ENCODE data around the gene PHRF1.

DNA sequence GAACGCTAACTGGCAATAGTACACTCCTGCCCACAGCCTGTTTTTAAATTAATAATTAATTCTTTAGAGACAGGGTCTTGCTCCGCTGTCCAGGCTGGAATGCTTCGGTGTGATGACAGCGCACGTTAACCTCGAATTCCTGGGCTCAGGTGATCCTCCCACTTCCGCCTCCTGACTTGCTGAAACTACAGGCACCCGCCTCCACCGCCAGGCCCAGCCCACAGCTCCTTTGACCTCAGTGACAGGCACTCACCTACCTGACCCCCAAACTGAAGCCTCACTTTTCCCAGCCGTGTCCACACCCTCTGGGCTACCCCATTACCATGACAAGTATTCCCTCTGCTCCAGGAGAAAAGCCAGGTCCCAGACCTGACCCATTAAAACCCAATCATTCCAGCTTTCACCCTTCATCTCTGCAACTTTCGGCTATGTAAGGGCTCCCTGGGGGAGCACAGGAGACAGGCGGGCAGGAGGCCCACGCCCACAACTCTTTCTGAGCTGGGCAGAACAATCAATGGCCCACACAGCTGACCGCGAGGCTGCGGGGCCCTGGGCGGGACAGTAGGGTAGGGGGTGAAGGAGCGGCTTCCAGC is 16.5 kb upstream of the PHRF1 start:
- TF ChIP-seq, protein P1, sequence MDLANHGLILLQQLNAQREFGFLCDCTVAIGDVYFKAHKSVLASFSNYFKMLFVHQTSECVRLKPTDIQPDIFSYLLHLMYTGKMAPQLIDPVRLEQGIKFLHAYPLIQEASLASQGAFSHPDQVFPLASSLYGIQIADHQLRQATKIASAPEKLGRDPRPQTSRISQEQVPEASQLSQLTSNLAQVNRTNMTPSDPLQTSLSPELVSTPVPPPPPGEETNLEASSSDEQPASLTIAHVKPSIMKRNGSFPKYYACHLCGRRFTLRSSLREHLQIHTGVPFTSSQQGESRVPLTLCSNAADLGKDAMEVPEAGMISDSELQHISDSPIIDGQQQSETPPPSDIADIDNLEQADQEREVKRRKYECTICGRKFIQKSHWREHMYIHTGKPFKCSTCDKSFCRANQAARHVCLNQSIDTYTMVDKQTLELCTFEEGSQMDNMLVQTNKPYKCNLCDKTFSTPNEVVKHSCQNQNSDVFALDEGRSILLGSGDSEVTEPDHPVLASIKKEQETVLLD (IDR thresholded peaks at IDR 0.05): no peak
- no peak for TF ChIP-seq YY1 (IDR thresholded peaks at IDR 0.05; ENCODE audit: borderline replicate concordance in 1 of 3, control insufficient read depth in 1 of 3, extremely low read depth in 1 of 3, insufficient read depth in 3 of 3, insufficient read length in 1 of 3, insufficient replicate concordance in 2 of 3, low read depth in 1 of 3, low read length in 2 of 3)
- TF ChIP-seq TAF1 (IDR thresholded peaks at IDR 0.05; ENCODE audit: control insufficient read depth, extremely low read depth, insufficient read depth, low read length, severe bottlenecking): no peak
- TF ChIP-seq, protein P2, sequence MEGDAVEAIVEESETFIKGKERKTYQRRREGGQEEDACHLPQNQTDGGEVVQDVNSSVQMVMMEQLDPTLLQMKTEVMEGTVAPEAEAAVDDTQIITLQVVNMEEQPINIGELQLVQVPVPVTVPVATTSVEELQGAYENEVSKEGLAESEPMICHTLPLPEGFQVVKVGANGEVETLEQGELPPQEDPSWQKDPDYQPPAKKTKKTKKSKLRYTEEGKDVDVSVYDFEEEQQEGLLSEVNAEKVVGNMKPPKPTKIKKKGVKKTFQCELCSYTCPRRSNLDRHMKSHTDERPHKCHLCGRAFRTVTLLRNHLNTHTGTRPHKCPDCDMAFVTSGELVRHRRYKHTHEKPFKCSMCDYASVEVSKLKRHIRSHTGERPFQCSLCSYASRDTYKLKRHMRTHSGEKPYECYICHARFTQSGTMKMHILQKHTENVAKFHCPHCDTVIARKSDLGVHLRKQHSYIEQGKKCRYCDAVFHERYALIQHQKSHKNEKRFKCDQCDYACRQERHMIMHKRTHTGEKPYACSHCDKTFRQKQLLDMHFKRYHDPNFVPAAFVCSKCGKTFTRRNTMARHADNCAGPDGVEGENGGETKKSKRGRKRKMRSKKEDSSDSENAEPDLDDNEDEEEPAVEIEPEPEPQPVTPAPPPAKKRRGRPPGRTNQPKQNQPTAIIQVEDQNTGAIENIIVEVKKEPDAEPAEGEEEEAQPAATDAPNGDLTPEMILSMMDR (IDR thresholded peaks at IDR 0.05 in 2 of 3, conservative IDR thresholded peaks at IDR 0.05 in 1 of 3; ENCODE audit: insufficient read depth in 2 of 3, low read depth in 1 of 3, low read length in 3 of 3): no peak
- TF ChIP-seq, protein P3, sequence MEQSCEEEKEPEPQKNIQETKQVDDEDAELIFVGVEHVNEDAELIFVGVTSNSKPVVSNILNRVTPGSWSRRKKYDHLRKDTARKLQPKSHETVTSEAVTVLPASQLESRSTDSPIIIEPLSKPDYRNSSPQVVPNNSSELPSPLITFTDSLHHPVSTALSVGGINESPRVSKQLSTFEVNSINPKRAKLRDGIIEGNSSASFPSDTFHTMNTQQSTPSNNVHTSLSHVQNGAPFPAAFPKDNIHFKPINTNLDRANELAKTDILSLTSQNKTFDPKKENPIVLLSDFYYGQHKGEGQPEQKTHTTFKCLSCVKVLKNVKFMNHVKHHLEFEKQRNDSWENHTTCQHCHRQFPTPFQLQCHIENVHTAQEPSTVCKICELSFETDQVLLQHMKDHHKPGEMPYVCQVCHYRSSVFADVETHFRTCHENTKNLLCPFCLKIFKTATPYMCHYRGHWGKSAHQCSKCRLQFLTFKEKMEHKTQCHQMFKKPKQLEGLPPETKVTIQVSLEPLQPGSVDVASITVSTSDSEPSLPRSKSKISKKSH (CRISPR knock-in tag; IDR thresholded peaks at IDR 0.05): no peak
- no peak for TF ChIP-seq KAT7 (CRISPR knock-in tag; IDR thresholded peaks at IDR 0.05; ENCODE audit: borderline replicate concordance)
- TF ChIP-seq, protein P4, sequence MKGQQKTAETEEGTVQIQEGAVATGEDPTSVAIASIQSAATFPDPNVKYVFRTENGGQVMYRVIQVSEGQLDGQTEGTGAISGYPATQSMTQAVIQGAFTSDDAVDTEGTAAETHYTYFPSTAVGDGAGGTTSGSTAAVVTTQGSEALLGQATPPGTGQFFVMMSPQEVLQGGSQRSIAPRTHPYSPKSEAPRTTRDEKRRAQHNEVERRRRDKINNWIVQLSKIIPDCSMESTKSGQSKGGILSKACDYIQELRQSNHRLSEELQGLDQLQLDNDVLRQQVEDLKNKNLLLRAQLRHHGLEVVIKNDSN (CRISPR knock-in tag; IDR thresholded peaks at IDR 0.05): no peak; the same call in 1 of the 2 replicates
- no peak for TF ChIP-seq POU5F1 (IDR thresholded peaks at IDR 0.05; ENCODE audit: borderline replicate concordance, low read depth, low read length, partially characterized antibody)
- TF ChIP-seq, protein P5, sequence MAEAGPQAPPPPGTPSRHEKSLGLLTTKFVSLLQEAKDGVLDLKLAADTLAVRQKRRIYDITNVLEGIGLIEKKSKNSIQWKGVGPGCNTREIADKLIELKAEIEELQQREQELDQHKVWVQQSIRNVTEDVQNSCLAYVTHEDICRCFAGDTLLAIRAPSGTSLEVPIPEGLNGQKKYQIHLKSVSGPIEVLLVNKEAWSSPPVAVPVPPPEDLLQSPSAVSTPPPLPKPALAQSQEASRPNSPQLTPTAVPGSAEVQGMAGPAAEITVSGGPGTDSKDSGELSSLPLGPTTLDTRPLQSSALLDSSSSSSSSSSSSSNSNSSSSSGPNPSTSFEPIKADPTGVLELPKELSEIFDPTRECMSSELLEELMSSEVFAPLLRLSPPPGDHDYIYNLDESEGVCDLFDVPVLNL (CRISPR knock-in tag; IDR thresholded peaks at IDR 0.05; ENCODE audit: low read depth): no peak
- TF ChIP-seq, protein P6, sequence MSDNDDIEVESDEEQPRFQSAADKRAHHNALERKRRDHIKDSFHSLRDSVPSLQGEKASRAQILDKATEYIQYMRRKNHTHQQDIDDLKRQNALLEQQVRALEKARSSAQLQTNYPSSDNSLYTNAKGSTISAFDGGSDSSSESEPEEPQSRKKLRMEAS (CRISPR knock-in tag; IDR thresholded peaks at IDR 0.05): 0 out of 2 replicates have a peak, but pooled peaks have one; percentile 22

All from K562 (cell line).